ENCODE measurements around the gene NR1D2. TPM values are rescaled to one million over a fixed set of nuclear protein-coding genes. Genes with fewer than 3 reads are reported as not detected.

NR1D2 gene
- total RNA-seq, 5 donors from 2014 or later (not counting 1 experiment from before 2014, with no cell fraction given), result 44.4 to 96.7 (median 51.7) TPM

GRCh38 chr3:23937296-23937695 lies 7.8 kb upstream of the NR1D2 start:
- H3K27ac Mint-ChIP-seq, result no peak overlapping the region
- Histone ChIP-seq H3K36me3 (ENCODE audit: control insufficient read depth in 2 of 2, extremely low read depth in 1 of 2, insufficient read depth in 1 of 2, low read length in 1 of 2) (no peaks in the 10 kb centered on the region), H3K27me3 (replicated peaks in 1 of 2; ENCODE audit: control insufficient read depth in 2 of 2, extremely low read depth in 1 of 2, insufficient read depth in 2 of 2, low read length in 1 of 2) (no peaks in the 10 kb centered on the region), H3K27ac (ENCODE audit: low read length) (no peak overlapping the region), H3K4me1 (ENCODE audit: control insufficient read depth in 1 of 2, extremely low read depth in 1 of 2, insufficient read depth in 2 of 2, low read length in 2 of 2) (no peaks in the 10 kb centered on the region), H3K4me3 (ENCODE audit: control insufficient read depth in 1 of 2, extremely low read depth in 1 of 2, low read length in 1 of 2) (no peak overlapping the region), H3K9me3 (no peaks in the 10 kb centered on the region)
- WGBS (ENCODE audit: insufficient coverage), result no CpG with 5 or more reads among the region's 1 CpG
- no peaks in the 10 kb centered on the region for H3K4me1 Mint-ChIP-seq
- H3K9me3 Mint-ChIP-seq, result no peaks in the 10 kb centered on the region
- ATAC-seq (replicated peaks in 1 of 4) (no peak), DNase-seq (no peak)
- no peak overlapping the region for H3K4me3 Mint-ChIP-seq
- H3K27me3 Mint-ChIP-seq, result peaks cover 0 to 4% of the 10 kb centered on the region in 2 donors
- CTCF ChIA-PET, result no interaction called here
- POLR2A ChIA-PET, result no interaction called here
- H3K36me3 Mint-ChIP-seq, result no peaks in the 10 kb centered on the region

DNA sequence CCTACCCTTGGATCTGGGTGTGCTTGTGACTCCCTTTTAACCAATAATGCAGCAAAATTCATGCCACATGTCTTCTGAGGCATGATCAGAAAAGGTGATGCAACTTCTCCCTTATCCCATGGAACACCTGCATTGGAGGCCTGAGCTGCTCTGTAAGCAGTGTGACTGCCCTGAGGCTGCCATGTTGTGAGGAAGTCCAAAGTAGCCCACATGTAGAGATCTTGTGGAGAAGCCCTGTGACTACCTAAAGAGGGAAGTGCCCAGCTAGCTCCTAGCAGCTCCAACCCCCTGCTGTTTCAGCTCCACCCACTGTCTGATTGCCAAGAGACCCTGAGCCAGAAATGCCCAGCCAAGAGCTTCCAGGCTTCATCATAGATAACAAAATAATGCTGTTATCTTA lies 6.4 kb upstream of the NR1D2 start:
- Histone ChIP-seq H3K27me3 (replicated peaks in 1 of 2; ENCODE audit: control insufficient read depth in 2 of 2, extremely low read depth in 1 of 2, insufficient read depth in 2 of 2, low read length in 1 of 2) (no peaks in the 10 kb centered on the region), H3K4me1 (ENCODE audit: control insufficient read depth in 1 of 2, extremely low read depth in 1 of 2, insufficient read depth in 2 of 2, low read length in 2 of 2) (no peaks in the 10 kb centered on the region), H3K36me3 (ENCODE audit: control insufficient read depth in 2 of 2, extremely low read depth in 1 of 2, insufficient read depth in 1 of 2, low read length in 1 of 2) (no peaks in the 10 kb centered on the region), H3K27ac (ENCODE audit: low read length) (no peak overlapping the region), H3K4me3 (ENCODE audit: control insufficient read depth in 1 of 2, extremely low read depth in 1 of 2, low read length in 1 of 2) (no peak overlapping the region), H3K9me3 (no peaks in the 10 kb centered on the region)
- peaks cover 0 to 4% of the 10 kb centered on the region in 2 donors for H3K27me3 Mint-ChIP-seq
- ATAC-seq (replicated peaks in 1 of 4) (no peak), DNase-seq (no peak)
- H3K36me3 Mint-ChIP-seq, result no peaks in the 10 kb centered on the region
- H3K4me1 Mint-ChIP-seq, result peaks cover 0 to 5% (median 3%) of the 10 kb centered on the region in 3 donors
- H3K9me3 Mint-ChIP-seq, result no peaks in the 10 kb centered on the region
- no peak overlapping the region for H3K27ac Mint-ChIP-seq
- POLR2A ChIA-PET, result no interaction called here
- CTCF ChIA-PET, result no interaction called here
- H3K4me3 Mint-ChIP-seq, result no peak overlapping the region

DNA sequence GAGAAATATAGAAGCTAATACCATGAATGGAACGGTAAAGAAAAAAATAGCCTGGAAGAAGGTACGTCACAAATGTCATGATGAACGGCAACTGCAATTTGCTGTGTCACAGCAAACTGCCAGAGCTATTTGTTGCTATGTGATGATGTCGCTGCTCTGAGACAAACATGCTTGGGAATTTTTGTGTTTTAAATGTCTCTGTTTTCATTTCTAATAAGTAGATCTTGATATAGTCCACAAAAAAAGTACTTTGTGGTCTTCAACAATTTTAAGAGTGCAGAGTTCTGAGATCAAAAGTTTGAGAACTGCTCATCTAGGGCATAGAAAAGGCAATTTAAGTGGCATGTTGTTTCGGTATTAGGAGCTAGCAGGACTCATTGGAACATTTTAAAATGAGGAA lies 4.3 kb upstream of the NR1D2 start:
- no peak overlapping the region for H3K27ac Mint-ChIP-seq
- ChIA-PET POLR2A (interaction anchor here in 1 of 2 donors (0.7 kb wide), 1 partner anchor 24 kb away, joined by 3 read pairs; the partner anchor contains the start of genes NKIRAS1 and RPL15), CTCF (interaction anchor here in 1 of 2 donors (1.2 kb wide), 1 partner anchor 28 kb away, joined by 3 read pairs; no protein-coding TSS in a partner anchor)
- H3K27me3 Mint-ChIP-seq, result no peaks in the 10 kb centered on the region
- Histone ChIP-seq H3K36me3 (ENCODE audit: control insufficient read depth in 2 of 2, extremely low read depth in 1 of 2, insufficient read depth in 1 of 2, low read length in 1 of 2) (no peaks in the 10 kb centered on the region), H3K4me3 (ENCODE audit: control insufficient read depth in 1 of 2, extremely low read depth in 1 of 2, low read length in 1 of 2) (no peak overlapping the region), H3K27me3 (replicated peaks in 1 of 2; ENCODE audit: control insufficient read depth in 2 of 2, extremely low read depth in 1 of 2, insufficient read depth in 2 of 2, low read length in 1 of 2) (no peaks in the 10 kb centered on the region), H3K9me3 (no peaks in the 10 kb centered on the region), H3K27ac (ENCODE audit: low read length) (no peak overlapping the region), H3K4me1 (ENCODE audit: control insufficient read depth in 1 of 2, extremely low read depth in 1 of 2, insufficient read depth in 2 of 2, low read length in 2 of 2) (peaks cover 0 to 7% of the 10 kb centered on the region in 2 experiments)
- 83% methylated on average over 2 of the region's 5 CpGs for WGBS (ENCODE audit: insufficient coverage)
- ATAC-seq (replicated peaks in 1 of 4) (no peak), DNase-seq (no peak)
- no peak overlapping the region for H3K4me3 Mint-ChIP-seq
- H3K36me3 Mint-ChIP-seq, result no peaks in the 10 kb centered on the region
- peaks cover 7 to 15% (median 11%) of the 10 kb centered on the region in 3 donors for H3K4me1 Mint-ChIP-seq
- no peaks in the 10 kb centered on the region for H3K9me3 Mint-ChIP-seq

DNA sequence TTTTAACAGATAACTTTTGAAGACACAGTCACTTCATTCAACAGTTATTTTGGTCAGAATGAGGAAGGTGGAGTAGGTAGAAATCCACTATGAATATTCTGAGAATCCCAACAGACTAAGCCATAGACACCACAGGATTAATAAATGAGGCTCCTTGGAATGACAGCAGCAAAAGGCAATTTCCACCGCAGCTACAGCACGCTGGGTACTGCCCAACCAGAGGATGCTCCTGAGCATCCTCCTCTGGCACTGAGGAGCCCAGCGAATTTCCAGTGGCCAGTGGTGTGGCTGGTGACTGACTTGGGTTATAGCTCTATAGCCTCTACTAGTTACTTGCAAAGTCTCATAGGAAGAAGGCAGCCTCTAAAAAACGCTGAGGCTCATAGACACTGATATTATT lies 3.6 kb upstream of the NR1D2 start:
- Histone ChIP-seq H3K27ac (ENCODE audit: low read length) (no peak overlapping the region), H3K4me1 (ENCODE audit: control insufficient read depth in 1 of 2, extremely low read depth in 1 of 2, insufficient read depth in 2 of 2, low read length in 2 of 2) (peaks cover under 1 to 10% of the 10 kb centered on the region in 2 experiments), H3K36me3 (ENCODE audit: control insufficient read depth in 2 of 2, extremely low read depth in 1 of 2, insufficient read depth in 1 of 2, low read length in 1 of 2) (no peaks in the 10 kb centered on the region), H3K4me3 (ENCODE audit: control insufficient read depth in 1 of 2, extremely low read depth in 1 of 2, low read length in 1 of 2) (no peak overlapping the region), H3K9me3 (no peaks in the 10 kb centered on the region), H3K27me3 (replicated peaks in 1 of 2; ENCODE audit: control insufficient read depth in 2 of 2, extremely low read depth in 1 of 2, insufficient read depth in 2 of 2, low read length in 1 of 2) (no peaks in the 10 kb centered on the region)
- H3K9me3 Mint-ChIP-seq, result no peaks in the 10 kb centered on the region
- H3K4me1 Mint-ChIP-seq, result peaks cover 8 to 15% (median 11%) of the 10 kb centered on the region in 3 donors
- DNase-seq, result no peak
- POLR2A ChIA-PET, result interaction anchor here in 1 of 2 donors (0.7 kb wide), 1 partner anchor 25 kb away, joined by 3 read pairs; the partner anchor contains the start of genes NKIRAS1 and RPL15
- no peaks in the 10 kb centered on the region for H3K36me3 Mint-ChIP-seq
- no peak for ATAC-seq (replicated peaks in 1 of 4)
- no peak overlapping the region for H3K4me3 Mint-ChIP-seq
- no peak overlapping the region for H3K27ac Mint-ChIP-seq
- CTCF ChIA-PET, result interaction anchor here in 1 of 2 donors (1.2 kb wide), 1 partner anchor 28 kb away, joined by 3 read pairs; no protein-coding TSS in a partner anchor
- no peaks in the 10 kb centered on the region for H3K27me3 Mint-ChIP-seq
- WGBS (ENCODE audit: insufficient coverage), result 92% methylated on average over 3 of the region's 4 CpGs

DNA sequence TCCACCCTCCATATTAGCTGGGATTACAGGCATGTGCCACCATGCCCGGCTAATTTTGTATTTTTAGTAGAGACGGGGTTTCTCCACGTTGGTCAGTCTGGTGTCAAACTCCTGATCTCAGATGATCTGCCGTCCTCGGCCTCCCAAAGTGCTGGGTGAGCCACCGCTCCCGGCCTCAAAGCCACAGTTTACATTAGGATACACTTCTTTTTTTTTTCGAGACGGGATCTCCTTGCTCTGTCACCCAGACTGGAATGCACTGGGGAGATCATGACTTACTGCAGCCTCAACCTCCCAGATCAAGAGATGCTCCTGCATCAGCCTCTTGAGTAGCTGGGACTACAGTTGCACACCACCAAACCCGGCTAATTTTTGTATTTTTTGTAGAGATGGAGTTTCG lies 2.5 kb upstream of the NR1D2 start:
- H3K4me3 Mint-ChIP-seq, result no peak overlapping the region
- H3K9me3 Mint-ChIP-seq, result no peaks in the 10 kb centered on the region
- no peak overlapping the region for H3K27ac Mint-ChIP-seq
- no peaks in the 10 kb centered on the region for H3K27me3 ChIP-seq (replicated peaks in 1 of 2; ENCODE audit: control insufficient read depth in 2 of 2, extremely low read depth in 1 of 2, insufficient read depth in 2 of 2, low read length in 1 of 2)
- no peaks in the 10 kb centered on the region for H3K9me3 ChIP-seq
- DNase-seq (no peak), ATAC-seq (replicated peaks in 1 of 4) (no peak)
- H3K4me1 Mint-ChIP-seq, result peaks cover 15 to 22% (median 19%) of the 10 kb centered on the region in 3 donors
- CTCF ChIA-PET, result no interaction called here
- H3K27me3 Mint-ChIP-seq, result no peaks in the 10 kb centered on the region
- POLR2A ChIA-PET, result no interaction called here
- H3K36me3 ChIP-seq (ENCODE audit: control insufficient read depth in 2 of 2, extremely low read depth in 1 of 2, insufficient read depth in 1 of 2, low read length in 1 of 2), result no peaks in the 10 kb centered on the region
- 97% methylated on average over 4 of the region's 11 CpGs for WGBS (ENCODE audit: insufficient coverage)
- no peak overlapping the region for H3K27ac ChIP-seq (ENCODE audit: low read length)
- H3K4me1 ChIP-seq (ENCODE audit: control insufficient read depth in 1 of 2, extremely low read depth in 1 of 2, insufficient read depth in 2 of 2, low read length in 2 of 2), result peaks cover 8 to 18% of the 10 kb centered on the region in 2 experiments
- H3K4me3 ChIP-seq (ENCODE audit: control insufficient read depth in 1 of 2, extremely low read depth in 1 of 2, low read length in 1 of 2), result no peak overlapping the region
- peaks cover 4% of the 10 kb centered on the region for H3K36me3 Mint-ChIP-seq

DNA sequence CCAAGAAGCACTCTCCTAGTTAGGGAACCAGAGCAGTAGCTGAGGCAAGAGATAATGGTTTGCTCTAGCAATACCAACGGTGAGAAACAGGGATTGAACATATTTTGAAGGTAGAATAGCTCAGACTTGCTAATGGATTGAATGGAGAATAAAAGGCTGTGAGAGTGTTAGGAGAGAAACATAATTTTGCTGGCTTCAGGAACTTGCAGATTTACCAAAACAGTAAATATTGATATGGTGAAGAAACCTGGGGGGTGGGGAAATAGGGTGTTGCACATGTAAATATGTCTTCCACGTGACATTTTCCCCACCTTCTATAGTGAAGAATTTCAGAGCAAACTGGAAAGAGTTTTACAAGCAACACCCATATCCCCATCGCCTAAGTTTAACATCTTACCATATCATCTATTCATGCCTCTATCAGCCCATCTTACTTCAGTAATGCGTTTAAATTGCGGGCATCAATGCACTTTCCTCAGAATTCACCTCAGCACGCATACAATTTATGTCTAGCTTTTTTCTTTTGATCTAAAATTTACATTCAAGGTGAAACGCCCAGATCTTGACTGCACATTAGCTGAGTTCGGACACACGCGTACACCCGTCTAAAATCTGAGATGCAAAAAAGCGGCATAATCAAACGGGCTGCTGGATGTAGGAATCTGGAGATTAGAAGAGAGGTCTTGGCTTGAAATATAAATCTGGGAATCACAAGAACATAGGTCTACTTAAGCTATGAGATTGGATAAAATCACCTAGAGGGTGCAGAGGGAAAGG lies 891 bp upstream of the NR1D2 start:
- Histone ChIP-seq H3K9me3 (no peaks in the 10 kb centered on the region), H3K4me1 (ENCODE audit: control insufficient read depth in 1 of 2, extremely low read depth in 1 of 2, insufficient read depth in 2 of 2, low read length in 2 of 2) (peaks cover 8 to 26% of the 10 kb centered on the region in 2 experiments), H3K36me3 (ENCODE audit: control insufficient read depth in 2 of 2, extremely low read depth in 1 of 2, insufficient read depth in 1 of 2, low read length in 1 of 2) (no peaks in the 10 kb centered on the region), H3K4me3 (ENCODE audit: control insufficient read depth in 1 of 2, extremely low read depth in 1 of 2, low read length in 1 of 2) (peak overlapping the region in 1 of 2 donors; percentile 64), H3K27me3 (replicated peaks in 1 of 2; ENCODE audit: control insufficient read depth in 2 of 2, extremely low read depth in 1 of 2, insufficient read depth in 2 of 2, low read length in 1 of 2) (no peaks in the 10 kb centered on the region), H3K27ac (ENCODE audit: low read length) (no peak overlapping the region)
- H3K27me3 Mint-ChIP-seq, result no peaks in the 10 kb centered on the region
- DNase-seq, result peak in 1 of 35 experiments; percentile 39
- CTCF ChIA-PET, result interaction anchor here (0.6 to 1.7 kb wide), 3 partner anchors 25 to 1839 kb away, joined by 3 to 8 read pairs (median 7); partner anchors contain the start of genes NGLY1 (in 1 of the 2), NKIRAS1 (in 1 of the 2) and RPL15 (in 1 of the 2)
- H3K4me1 Mint-ChIP-seq, result peaks cover 27 to 36% (median 32%) of the 10 kb centered on the region in 3 donors
- ATAC-seq (replicated peaks in 1 of 4), result no peak
- peaks cover 9% of the 10 kb centered on the region for H3K36me3 Mint-ChIP-seq
- peak overlapping the region; percentile 78 to 81 for H3K27ac Mint-ChIP-seq
- H3K9me3 Mint-ChIP-seq, result no peaks in the 10 kb centered on the region
- WGBS (ENCODE audit: insufficient coverage), result 12% methylated on average over 12 of the region's 13 CpGs
- POLR2A ChIA-PET, result interaction anchor here (0.5 to 2.1 kb wide), 6 partner anchors 24 to 1913 kb away, joined by 3 to 15 read pairs (median 4); partner anchors contain the start of genes NKIRAS1 (in 2 of the 2) and RPL15 (in 2 of the 2)
- H3K4me3 Mint-ChIP-seq, result peak overlapping the region; percentile 78 to 82 (median 80)
